ENCODE data around the gene LTBP3. TPM values are rescaled to one million over a fixed set of nuclear protein-coding genes. Genes with fewer than 3 reads are reported as not detected.
"Not testable (repeated sequence)": the region's sequence is repeated elsewhere in the genome, so short reads cannot be mapped to it uniquely, and the experiment has no call there.

The LTBP3 gene
- total RNA-seq, 1 donor from 2014 or later: 1.7 TPM

DNA sequence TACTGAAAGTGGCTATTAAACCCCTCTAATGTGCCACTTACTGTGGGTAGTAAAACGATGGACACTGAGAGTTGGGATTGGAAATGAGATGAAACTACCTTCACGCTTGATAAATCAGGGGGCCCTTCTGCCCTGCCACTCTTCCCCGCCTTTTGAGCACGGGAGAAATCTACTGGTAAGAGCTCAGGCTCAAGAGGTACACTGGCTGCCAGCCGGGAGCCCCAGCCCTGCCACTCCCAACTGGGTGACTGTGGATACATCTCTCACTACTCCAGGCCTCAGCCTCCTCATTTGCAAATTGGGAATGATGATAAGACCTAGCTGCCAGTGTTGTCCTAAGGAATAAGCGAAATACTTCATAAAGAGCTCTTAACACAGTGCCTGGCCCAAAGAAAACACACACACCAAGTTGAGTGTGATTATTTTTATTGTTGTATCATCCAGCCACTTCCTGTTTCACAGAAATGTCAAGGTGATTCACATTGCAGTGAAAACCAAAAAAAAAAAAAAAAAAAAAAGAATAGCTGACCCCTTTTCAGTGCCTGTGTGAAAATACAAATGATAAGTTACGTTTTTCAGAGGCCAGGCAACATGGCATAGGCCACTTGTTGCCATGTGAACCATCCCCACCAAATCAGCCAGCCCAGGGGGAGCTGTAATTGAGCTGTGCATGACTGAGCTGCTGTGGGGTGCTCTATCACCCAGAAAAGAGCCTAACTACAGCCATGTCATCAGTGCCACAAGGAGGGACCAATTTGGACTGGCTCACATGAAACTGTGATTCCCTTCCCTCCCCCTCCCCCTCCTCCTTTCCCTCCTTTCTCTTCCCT lies 7.7 kb upstream of the LTBP3 start:
- Mint-ChIP-seq H3K27ac (ENCODE audit: unreplicated experiment) (no peak overlapping the region), H3K4me3 (ENCODE audit: unreplicated experiment) (no peak overlapping the region), H3K27me3 (ENCODE audit: unreplicated experiment) (peaks cover 18% of the 10 kb centered on the region), H3K9me3 (ENCODE audit: unreplicated experiment) (no peaks in the 10 kb centered on the region), H3K36me3 (ENCODE audit: low read depth, unreplicated experiment) (no peaks in the 10 kb centered on the region), H3K4me1 (ENCODE audit: unreplicated experiment) (peaks cover 18% of the 10 kb centered on the region)
- no peak for DNase-seq (ENCODE audit: low spot score)
- TF ChIP-seq, protein P1, sequence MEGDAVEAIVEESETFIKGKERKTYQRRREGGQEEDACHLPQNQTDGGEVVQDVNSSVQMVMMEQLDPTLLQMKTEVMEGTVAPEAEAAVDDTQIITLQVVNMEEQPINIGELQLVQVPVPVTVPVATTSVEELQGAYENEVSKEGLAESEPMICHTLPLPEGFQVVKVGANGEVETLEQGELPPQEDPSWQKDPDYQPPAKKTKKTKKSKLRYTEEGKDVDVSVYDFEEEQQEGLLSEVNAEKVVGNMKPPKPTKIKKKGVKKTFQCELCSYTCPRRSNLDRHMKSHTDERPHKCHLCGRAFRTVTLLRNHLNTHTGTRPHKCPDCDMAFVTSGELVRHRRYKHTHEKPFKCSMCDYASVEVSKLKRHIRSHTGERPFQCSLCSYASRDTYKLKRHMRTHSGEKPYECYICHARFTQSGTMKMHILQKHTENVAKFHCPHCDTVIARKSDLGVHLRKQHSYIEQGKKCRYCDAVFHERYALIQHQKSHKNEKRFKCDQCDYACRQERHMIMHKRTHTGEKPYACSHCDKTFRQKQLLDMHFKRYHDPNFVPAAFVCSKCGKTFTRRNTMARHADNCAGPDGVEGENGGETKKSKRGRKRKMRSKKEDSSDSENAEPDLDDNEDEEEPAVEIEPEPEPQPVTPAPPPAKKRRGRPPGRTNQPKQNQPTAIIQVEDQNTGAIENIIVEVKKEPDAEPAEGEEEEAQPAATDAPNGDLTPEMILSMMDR (IDR thresholded peaks at IDR 0.05; ENCODE audit: unreplicated experiment): no peak

DNA sequence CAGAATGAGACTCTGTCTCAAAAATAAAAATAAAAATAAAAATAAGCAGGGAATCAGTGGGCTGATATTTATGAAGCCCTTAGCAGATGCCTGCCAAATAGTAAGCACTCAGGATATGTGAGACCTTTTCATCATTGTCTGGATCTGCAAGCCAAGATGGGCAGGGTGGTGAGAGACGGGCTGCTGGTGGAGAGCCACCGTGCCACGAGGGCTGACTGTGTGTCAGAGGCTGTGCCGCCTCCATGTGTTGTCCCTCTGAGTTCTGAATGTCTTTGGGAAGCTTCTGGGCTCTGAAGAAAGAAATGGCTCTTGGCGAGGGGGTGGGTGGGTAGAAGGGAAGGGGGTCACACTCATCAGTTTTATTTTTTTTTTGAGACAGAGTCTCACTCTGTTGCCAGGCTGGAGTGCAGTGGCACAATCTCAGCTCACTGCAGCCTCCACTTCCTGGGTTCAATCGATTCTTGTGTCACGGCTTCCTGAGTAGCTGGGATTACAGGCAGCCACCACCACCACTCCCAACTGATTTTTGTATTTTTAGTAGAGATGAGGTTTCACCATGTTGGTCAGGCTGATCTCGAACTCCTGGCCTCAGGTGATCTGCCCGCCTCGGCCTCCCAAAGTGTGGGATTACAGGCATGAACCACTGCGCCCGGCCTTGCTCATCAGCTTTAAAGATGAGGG lies 6.9 kb upstream of the LTBP3 start:
- Mint-ChIP-seq H3K4me1 (ENCODE audit: unreplicated experiment) (peaks cover 21% of the 10 kb centered on the region), H3K27me3 (ENCODE audit: unreplicated experiment) (peaks cover 21% of the 10 kb centered on the region)
- H3K9me3 Mint-ChIP-seq (ENCODE audit: unreplicated experiment); DNase-seq (ENCODE audit: low spot score); H3K36me3 Mint-ChIP-seq (ENCODE audit: low read depth, unreplicated experiment); H3K27ac Mint-ChIP-seq (ENCODE audit: unreplicated experiment); H3K4me3 Mint-ChIP-seq (ENCODE audit: unreplicated experiment): not testable (repeated sequence)

DNA sequence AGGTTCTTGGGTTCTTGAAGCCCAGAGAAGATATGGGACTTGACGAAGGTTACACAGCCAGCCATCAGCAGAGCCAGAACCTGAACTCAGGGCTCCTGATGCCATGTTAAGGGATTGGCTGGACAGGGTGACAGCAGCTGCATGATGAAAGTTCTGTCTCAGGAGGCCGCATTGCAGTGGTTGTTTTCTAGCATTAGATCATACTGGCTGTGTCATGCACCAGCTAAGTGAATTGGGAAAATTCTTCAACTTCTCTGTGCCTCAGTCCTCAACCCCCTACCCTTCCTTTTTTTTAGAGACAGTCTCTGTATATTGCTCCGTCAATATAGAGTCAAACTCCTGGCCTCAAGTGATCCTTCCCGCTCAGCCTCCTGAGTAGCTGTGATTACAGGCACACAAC lies 5.4 kb upstream of the LTBP3 start:
- TF ChIP-seq, protein P1 (IDR thresholded peaks at IDR 0.05; ENCODE audit: unreplicated experiment): no peak
- peaks cover 3% of the 10 kb centered on the region for H3K36me3 Mint-ChIP-seq (ENCODE audit: low read depth, unreplicated experiment)
- peaks cover 19% of the 10 kb centered on the region for H3K27me3 Mint-ChIP-seq (ENCODE audit: unreplicated experiment)
- no peaks in the 10 kb centered on the region for H3K9me3 Mint-ChIP-seq (ENCODE audit: unreplicated experiment)
- H3K4me3 Mint-ChIP-seq (ENCODE audit: unreplicated experiment): no peak overlapping the region
- no peak overlapping the region for H3K27ac Mint-ChIP-seq (ENCODE audit: unreplicated experiment)
- DNase-seq (ENCODE audit: low spot score): no peak
- peaks cover 13% of the 10 kb centered on the region for H3K4me1 Mint-ChIP-seq (ENCODE audit: unreplicated experiment)

DNA sequence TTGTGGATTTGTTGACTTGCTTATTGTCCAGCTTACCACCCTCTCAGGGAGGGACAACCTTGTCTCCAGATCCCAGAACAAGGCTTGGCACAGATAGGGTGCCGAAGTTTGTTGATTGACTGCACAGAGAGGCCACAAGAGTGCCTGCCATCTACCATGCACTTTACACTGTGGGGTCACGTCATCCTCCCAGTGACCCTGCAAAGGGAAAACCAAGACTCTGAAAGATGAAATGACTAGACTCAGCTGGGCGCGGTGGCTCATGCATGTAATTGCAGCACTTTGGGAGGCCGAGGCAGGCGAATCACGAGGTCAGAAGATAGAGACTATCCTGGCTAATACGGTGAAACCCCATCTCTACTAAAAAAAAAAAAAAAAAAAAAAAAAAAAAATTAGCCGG lies 4.6 kb upstream of the LTBP3 start:
- H3K4me1 Mint-ChIP-seq (ENCODE audit: unreplicated experiment): peaks cover 10% of the 10 kb centered on the region
- no peak for DNase-seq (ENCODE audit: low spot score)
- TF ChIP-seq, protein P1 (IDR thresholded peaks at IDR 0.05; ENCODE audit: unreplicated experiment): no peak
- H3K36me3 Mint-ChIP-seq (ENCODE audit: low read depth, unreplicated experiment): peaks cover 3% of the 10 kb centered on the region
- H3K9me3 Mint-ChIP-seq (ENCODE audit: unreplicated experiment): no peaks in the 10 kb centered on the region
- H3K27ac Mint-ChIP-seq (ENCODE audit: unreplicated experiment): no peak overlapping the region
- H3K27me3 Mint-ChIP-seq (ENCODE audit: unreplicated experiment): peaks cover 16% of the 10 kb centered on the region
- H3K4me3 Mint-ChIP-seq (ENCODE audit: unreplicated experiment): no peak overlapping the region

DNA sequence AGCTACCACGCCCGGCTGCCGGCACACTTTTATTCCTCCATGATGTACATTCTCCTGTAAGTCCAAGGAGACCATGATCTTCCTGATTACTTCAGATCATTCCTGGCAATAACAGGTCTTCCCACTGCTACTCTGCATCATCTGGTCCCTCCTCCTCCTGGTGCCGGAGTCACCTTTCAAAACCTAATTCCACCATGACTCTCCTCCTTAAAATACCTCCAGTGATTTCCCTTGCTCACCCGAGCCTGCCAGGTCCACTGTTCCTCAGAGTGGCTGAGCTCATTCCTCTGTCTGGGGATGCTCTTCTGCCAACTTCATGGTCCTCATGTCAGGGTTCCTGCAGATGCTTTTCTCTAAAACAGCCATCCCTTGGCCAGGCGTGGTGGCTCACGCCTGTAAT lies 3.9 kb upstream of the LTBP3 start:
- Mint-ChIP-seq H3K36me3 (ENCODE audit: low read depth, unreplicated experiment) (peaks cover 3% of the 10 kb centered on the region), H3K4me1 (ENCODE audit: unreplicated experiment) (peaks cover 13% of the 10 kb centered on the region), H3K27me3 (ENCODE audit: unreplicated experiment) (peaks cover 19% of the 10 kb centered on the region), H3K4me3 (ENCODE audit: unreplicated experiment) (no peak overlapping the region), H3K9me3 (ENCODE audit: unreplicated experiment) (no peaks in the 10 kb centered on the region), H3K27ac (ENCODE audit: unreplicated experiment) (no peak overlapping the region)
- DNase-seq (ENCODE audit: low spot score): no peak
- TF ChIP-seq, protein P1 (IDR thresholded peaks at IDR 0.05; ENCODE audit: unreplicated experiment): no peak
